ENCODE measurements around the gene SPOCK1. TPM values are rescaled to one million over a fixed set of nuclear protein-coding genes. Genes with fewer than 3 reads are reported as not detected.

SPOCK1 gene
- polyA plus RNA-seq, 3 donors: 1.8 to 5.7 (median 2.1) TPM

GRCh38 chr5:137340881-137341280 lies 158.2 kb downstream of the SPOCK1 start:
- Histone ChIP-seq H4K20me1 (ENCODE audit: insufficient read depth, low read length) (no peaks in the 10 kb centered on the region), H3K4me2 (replicated peaks; ENCODE audit: extremely low read depth, low read length, poor library complexity, severe bottlenecking) (no peak overlapping the region), H3K4me3 (replicated peaks in 1 of 3; ENCODE audit: low read depth in 2 of 3, low read length in 3 of 3) (no peak overlapping the region), H3K9ac (ENCODE audit: insufficient read depth, low read length, poor library complexity, severe bottlenecking) (no peak overlapping the region), H3K4me1 (ENCODE audit: control insufficient read depth in 1 of 2, insufficient read depth in 2 of 2, low read length in 2 of 2) (no peaks in the 10 kb centered on the region), H3K27ac (ENCODE audit: low read depth in 1 of 2, low read length in 2 of 2) (no peak overlapping the region), H2AFZ (ENCODE audit: insufficient read depth, low read depth, low read length, poor library complexity, severe bottlenecking) (no peak overlapping the region), H3K9me3 (replicated peaks in 1 of 2; ENCODE audit: control insufficient read depth in 1 of 2, insufficient read depth in 1 of 2, low read length in 2 of 2) (no peaks in the 10 kb centered on the region), H3K79me2 (ENCODE audit: insufficient read depth, low read length) (no peaks in the 10 kb centered on the region), H3K36me3 (replicated peaks in 1 of 2; ENCODE audit: control insufficient read depth in 1 of 2, insufficient read depth in 2 of 2, low read length in 2 of 2) (no peaks in the 10 kb centered on the region), H3K27me3 (ENCODE audit: control insufficient read depth in 2 of 2, insufficient read depth in 2 of 2, low read length in 2 of 2) (peaks cover 0 to 2% of the 10 kb centered on the region in 2 donors)
- 100% methylated on average over 2 of the region's 4 CpGs for WGBS (ENCODE audit: insufficient coverage)
- no peak overlapping the region for H3K4me3 Mint-ChIP-seq
- H3K9me3 Mint-ChIP-seq: peaks cover 0 to 4% (median 0%) of the 10 kb centered on the region in 7 donors
- H3K36me3 Mint-ChIP-seq: no peaks in the 10 kb centered on the region
- no peak overlapping the region for H3K27ac Mint-ChIP-seq
- intact Hi-C loops (cut with micrococcal nuclease): no loop called here
- no peak for TF ChIP-seq CTCF (IDR thresholded peaks at IDR 0.05)
- peaks cover 0 to 4% (median 0%) of the 10 kb centered on the region in 3 donors for H3K27me3 Mint-ChIP-seq (ENCODE audit: low read depth in 3 of 3)
- DNase-seq: no peak
- H3K4me1 Mint-ChIP-seq: no peaks in the 10 kb centered on the region

GRCh38 chr5:137336565-137337120 lies 162.5 kb downstream of the SPOCK1 start:
- H3K79me2 ChIP-seq (ENCODE audit: insufficient read depth, low read length): no peaks in the 10 kb centered on the region

More at GRCh38 chr5:137336565-137337120, 162.5 kb downstream of the SPOCK1 start:
- Mint-ChIP-seq H3K9me3 (peaks cover 0 to 4% (median 0%) of the 10 kb centered on the region in 7 donors), H3K4me1 (no peaks in the 10 kb centered on the region), H3K27ac (no peak overlapping the region), H3K36me3 (no peaks in the 10 kb centered on the region), H3K27me3 (ENCODE audit: low read depth in 3 of 3) (peaks cover 0 to 6% (median 0%) of the 10 kb centered on the region in 3 donors), H3K4me3 (no peak overlapping the region)
- no peaks in the 10 kb centered on the region for H3K9me3 ChIP-seq (replicated peaks in 1 of 2; ENCODE audit: control insufficient read depth in 1 of 2, insufficient read depth in 1 of 2, low read length in 2 of 2)
- no peak overlapping the region for H3K4me2 ChIP-seq (replicated peaks; ENCODE audit: extremely low read depth, low read length, poor library complexity, severe bottlenecking)
- intact Hi-C loops (cut with micrococcal nuclease): no loop called here
- no peak overlapping the region for H3K4me3 ChIP-seq (replicated peaks in 1 of 3; ENCODE audit: low read depth in 2 of 3, low read length in 3 of 3)
- H2AFZ ChIP-seq (ENCODE audit: insufficient read depth, low read depth, low read length, poor library complexity, severe bottlenecking): no peak overlapping the region
- no peak overlapping the region for H3K27ac ChIP-seq (ENCODE audit: low read depth in 1 of 2, low read length in 2 of 2)
- H4K20me1 ChIP-seq (ENCODE audit: insufficient read depth, low read length): no peaks in the 10 kb centered on the region
- H3K4me1 ChIP-seq (ENCODE audit: control insufficient read depth in 1 of 2, insufficient read depth in 2 of 2, low read length in 2 of 2): no peaks in the 10 kb centered on the region
- peaks cover 0 to 4% of the 10 kb centered on the region in 2 donors for H3K27me3 ChIP-seq (ENCODE audit: control insufficient read depth in 2 of 2, insufficient read depth in 2 of 2, low read length in 2 of 2)
- no peaks in the 10 kb centered on the region for H3K36me3 ChIP-seq (replicated peaks in 1 of 2; ENCODE audit: control insufficient read depth in 1 of 2, insufficient read depth in 2 of 2, low read length in 2 of 2)
- TF ChIP-seq CTCF (IDR thresholded peaks at IDR 0.05): no peak
- no peak for DNase-seq
- H3K9ac ChIP-seq (ENCODE audit: insufficient read depth, low read length, poor library complexity, severe bottlenecking): no peak overlapping the region
